ENCODE measurements around the gene GPR55. TPM values are rescaled to one million over a fixed set of nuclear protein-coding genes. Genes with fewer than 3 reads are reported as not detected.

The GPR55 gene
- total RNA-seq, 2 donors from 2014 or later, result not detected

DNA sequence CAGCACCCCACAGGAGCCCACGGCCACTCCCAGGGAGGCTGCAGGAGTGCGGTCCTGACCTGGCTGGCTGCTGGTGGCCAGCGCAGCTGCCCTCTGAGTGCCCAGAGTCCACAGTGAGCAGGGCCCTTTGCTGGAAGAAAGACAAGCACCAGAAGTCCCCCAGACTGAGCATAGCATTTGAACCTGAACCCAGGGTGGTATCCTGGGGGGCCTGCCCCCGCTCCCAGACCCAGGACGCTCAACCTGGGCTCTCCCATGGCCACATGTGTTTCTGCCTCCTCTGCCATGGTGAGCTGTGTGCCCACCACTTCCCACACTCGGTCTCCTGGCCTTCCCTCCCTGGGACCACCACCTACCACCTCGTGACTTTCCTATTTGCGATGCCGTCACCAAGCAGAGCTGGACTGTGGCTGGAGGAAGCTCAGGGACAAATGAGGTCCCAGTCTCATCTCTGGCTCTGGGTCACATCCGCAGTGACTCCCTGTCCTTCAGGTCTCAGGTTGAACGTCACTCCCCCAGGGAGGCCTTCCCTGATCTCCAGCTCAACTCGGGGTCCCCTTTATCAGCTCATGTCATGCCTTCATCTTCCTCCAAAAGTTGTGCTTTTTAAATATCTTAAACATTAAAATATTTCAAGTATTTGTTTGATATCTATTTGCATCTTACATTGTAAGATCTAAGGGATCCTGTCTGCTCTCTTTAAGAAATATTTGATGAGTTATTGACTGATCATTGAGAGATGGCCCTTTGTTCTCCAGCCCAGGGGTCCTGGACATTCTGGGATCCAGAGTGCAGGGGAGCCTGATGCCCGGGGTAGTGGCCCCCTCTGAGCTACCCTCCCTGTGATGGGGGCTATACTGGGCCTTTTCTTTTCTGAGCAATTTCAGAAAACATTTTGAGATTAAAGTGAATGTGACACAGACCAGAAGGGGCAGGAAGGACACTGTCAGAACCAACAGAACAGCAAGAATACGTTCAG lies 16.4 kb upstream of the GPR55 start:
- Histone ChIP-seq H3K9me3 (peaks cover 9% of the 10 kb centered on the region), H3K4me1 (ENCODE audit: control insufficient read depth in 1 of 2, low read depth in 2 of 2) (no peaks in the 10 kb centered on the region), H3K36me3 (no peaks in the 10 kb centered on the region), H3K4me3 (no peak overlapping the region), H3K27me3 (replicated peaks; ENCODE audit: insufficient read depth) (no peaks in the 10 kb centered on the region), H3K27ac (no peak overlapping the region)
- TF ChIP-seq, protein P1, sequence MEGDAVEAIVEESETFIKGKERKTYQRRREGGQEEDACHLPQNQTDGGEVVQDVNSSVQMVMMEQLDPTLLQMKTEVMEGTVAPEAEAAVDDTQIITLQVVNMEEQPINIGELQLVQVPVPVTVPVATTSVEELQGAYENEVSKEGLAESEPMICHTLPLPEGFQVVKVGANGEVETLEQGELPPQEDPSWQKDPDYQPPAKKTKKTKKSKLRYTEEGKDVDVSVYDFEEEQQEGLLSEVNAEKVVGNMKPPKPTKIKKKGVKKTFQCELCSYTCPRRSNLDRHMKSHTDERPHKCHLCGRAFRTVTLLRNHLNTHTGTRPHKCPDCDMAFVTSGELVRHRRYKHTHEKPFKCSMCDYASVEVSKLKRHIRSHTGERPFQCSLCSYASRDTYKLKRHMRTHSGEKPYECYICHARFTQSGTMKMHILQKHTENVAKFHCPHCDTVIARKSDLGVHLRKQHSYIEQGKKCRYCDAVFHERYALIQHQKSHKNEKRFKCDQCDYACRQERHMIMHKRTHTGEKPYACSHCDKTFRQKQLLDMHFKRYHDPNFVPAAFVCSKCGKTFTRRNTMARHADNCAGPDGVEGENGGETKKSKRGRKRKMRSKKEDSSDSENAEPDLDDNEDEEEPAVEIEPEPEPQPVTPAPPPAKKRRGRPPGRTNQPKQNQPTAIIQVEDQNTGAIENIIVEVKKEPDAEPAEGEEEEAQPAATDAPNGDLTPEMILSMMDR (IDR thresholded peaks at IDR 0.05), result no peak
- DNase-seq (ENCODE audit: low spot score), result no peak
- ATAC-seq (ENCODE audit: insufficient number of reproducible peaks, low FRiP score, low read depth), result no peak

GRCh38 chr2:230940471-230940815 lies 15.4 kb upstream of the GPR55 start:
- TF ChIP-seq, protein P1 (IDR thresholded peaks at IDR 0.05), result no peak
- H3K4me1 ChIP-seq (ENCODE audit: control insufficient read depth in 1 of 2, low read depth in 2 of 2), result no peaks in the 10 kb centered on the region

DNA sequence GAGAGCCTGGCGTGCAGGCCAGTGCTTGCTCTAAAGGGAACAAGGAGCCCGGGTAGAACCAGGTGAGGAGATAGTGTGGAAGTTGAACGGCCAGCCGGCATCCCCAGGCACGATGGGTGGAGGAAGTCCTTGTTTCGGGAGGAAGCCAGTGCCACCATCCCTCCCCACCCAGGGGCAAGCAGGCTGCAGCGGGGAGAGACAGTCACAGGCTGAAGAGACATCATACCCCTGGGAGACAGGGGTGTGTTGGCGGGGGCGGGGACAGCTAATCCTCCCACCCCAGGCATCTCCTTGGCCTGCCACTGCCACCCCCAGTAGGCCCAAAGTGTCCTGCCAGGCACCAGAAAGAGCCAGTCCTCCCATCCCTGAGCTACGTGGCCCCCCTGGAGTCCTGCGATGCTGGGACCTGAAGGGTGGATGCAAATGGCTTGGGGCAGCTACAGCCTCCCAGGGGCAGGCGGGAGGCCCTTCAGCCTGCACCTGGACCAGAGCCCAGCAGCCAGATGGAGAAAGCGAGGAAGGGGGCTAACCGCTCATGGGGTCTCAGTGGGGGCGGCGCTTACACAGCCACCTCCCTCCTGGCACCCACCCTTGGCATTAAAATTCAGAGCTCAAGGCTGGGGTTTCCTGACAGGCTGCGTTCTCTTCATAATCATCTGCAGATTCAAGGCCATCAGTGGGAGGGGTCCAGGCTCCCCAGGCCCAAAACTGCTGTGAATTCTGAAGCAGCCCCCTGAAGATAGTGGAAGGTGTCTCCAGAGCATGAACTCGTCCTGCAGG lies 14.8 kb upstream of the GPR55 start:
- ATAC-seq (ENCODE audit: insufficient number of reproducible peaks, low FRiP score, low read depth) (no peak), DNase-seq (ENCODE audit: low spot score) (no peak)
- TF ChIP-seq, protein P1 (IDR thresholded peaks at IDR 0.05), result no peak
- H3K9me3 ChIP-seq, result peaks cover 9% of the 10 kb centered on the region
- H3K27me3 ChIP-seq (replicated peaks; ENCODE audit: insufficient read depth), result no peaks in the 10 kb centered on the region
- H3K27ac ChIP-seq, result no peak overlapping the region
- no peak overlapping the region for H3K4me3 ChIP-seq
- H3K36me3 ChIP-seq, result no peaks in the 10 kb centered on the region
- H3K4me1 ChIP-seq (ENCODE audit: control insufficient read depth in 1 of 2, low read depth in 2 of 2), result no peaks in the 10 kb centered on the region

More at GRCh38 chr2:230940471-230940815, 15.4 kb upstream of the GPR55 start:
- peaks cover 9% of the 10 kb centered on the region for H3K9me3 ChIP-seq
- ATAC-seq (ENCODE audit: insufficient number of reproducible peaks, low FRiP score, low read depth) (no peak), DNase-seq (ENCODE audit: low spot score) (no peak)
- H3K27me3 ChIP-seq (replicated peaks; ENCODE audit: insufficient read depth), result no peaks in the 10 kb centered on the region
- H3K4me3 ChIP-seq, result no peak overlapping the region
- H3K27ac ChIP-seq, result no peak overlapping the region
- H3K36me3 ChIP-seq, result no peaks in the 10 kb centered on the region

DNA sequence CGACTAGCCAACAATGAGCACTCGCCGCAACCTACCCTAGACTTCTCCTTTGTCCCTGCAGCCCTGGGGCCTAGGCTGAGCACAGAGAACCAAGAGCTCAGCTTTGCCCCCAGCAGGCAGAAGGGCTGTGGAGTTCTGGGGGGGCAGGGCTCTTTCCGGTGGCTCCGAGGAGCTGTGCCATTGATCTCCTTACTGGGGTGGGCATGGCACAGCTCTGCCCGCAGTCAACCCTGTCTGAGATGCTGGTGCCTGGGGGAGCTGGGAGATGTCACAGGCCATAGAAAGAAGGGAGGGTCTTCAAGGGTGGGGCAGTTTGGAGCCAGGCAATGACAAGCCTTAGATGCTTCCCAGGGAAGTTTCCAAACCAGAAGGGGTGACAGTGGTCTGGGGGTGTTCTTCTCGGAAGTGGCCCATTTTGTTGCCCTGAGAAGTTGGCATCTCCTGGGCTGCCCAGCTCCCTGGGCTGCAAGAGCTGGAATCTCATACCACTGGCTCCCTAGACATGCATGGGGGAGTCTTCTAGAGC lies 14.1 kb upstream of the GPR55 start:
- no peaks in the 10 kb centered on the region for H3K36me3 ChIP-seq
- DNase-seq (ENCODE audit: low spot score) (no peak), ATAC-seq (ENCODE audit: insufficient number of reproducible peaks, low FRiP score, low read depth) (no peak)
- H3K4me1 ChIP-seq (ENCODE audit: control insufficient read depth in 1 of 2, low read depth in 2 of 2), result no peaks in the 10 kb centered on the region
- H3K27me3 ChIP-seq (replicated peaks; ENCODE audit: insufficient read depth), result no peaks in the 10 kb centered on the region
- TF ChIP-seq, protein P1 (IDR thresholded peaks at IDR 0.05), result no peak
- H3K27ac ChIP-seq, result no peak overlapping the region
- H3K9me3 ChIP-seq, result peaks cover 9% of the 10 kb centered on the region
- H3K4me3 ChIP-seq, result no peak overlapping the region
